ENCODE data around the gene AATK.

AATK gene

DNA sequence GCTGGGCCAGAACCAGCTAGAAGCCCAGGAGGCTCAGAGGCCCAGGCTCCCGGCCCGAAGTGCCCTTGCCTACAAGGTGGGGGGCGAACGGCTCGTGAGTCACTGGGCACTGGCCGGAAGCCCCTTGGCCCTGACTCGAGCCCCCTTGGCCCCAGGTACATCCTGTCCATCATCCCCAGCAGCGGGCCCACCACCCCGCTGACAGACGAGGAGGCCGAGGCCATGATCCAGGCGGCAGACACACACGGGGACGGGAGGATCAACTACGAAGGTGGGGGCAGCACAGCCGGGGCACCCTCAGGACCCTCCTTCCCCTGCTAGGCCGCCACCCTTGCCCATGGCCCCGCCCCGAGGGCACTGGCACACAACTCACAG, 15.8 kb upstream of the AATK start:
- DNase-seq = no peak

DNA sequence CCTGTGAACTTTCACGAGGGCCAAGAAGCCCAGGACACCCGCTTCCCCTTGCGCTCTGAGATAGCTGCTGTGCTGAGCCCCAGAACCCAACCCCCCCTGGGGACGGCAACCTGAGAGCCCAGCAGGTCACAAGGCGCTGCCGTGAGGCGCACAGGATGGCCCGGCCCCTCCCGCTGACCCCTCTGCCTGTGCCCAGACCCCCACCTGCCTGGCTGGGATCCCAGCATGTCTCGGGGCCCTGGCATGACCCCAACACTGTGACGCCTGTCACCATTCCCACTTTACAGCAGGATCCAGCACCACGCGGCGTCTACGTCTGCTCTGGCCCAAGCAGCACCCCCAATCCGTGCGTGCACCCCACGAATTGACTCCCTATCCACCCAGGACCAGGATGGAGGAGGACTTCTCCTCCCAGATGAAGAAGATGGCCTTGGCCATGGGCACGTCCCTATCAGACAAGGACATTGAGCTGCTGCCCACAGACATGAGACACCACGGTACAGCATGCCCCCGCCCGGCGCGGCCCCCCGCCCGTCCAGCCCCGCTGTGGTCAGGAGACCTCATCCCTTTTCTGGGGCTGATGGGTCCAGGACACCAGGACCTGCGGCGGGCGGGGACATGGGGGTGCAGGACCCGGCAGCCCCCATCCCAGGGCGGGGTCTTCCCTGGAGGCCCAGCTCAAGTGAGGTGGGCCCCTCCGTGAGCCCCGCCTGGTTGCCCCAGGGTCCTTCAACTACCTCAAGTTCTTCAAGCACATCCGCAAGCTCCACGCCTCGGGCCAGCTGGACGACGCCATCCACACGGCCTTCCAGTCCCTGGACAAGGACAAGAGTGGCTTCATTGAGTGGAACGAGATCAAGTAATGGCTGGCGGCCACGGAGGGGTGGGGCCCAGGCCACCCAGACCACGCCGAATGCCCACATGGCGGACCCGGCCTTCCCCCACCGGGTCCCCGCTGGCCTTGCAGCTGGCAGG, 15.1 kb upstream of the AATK start:
- DNase-seq = no peak

DNA sequence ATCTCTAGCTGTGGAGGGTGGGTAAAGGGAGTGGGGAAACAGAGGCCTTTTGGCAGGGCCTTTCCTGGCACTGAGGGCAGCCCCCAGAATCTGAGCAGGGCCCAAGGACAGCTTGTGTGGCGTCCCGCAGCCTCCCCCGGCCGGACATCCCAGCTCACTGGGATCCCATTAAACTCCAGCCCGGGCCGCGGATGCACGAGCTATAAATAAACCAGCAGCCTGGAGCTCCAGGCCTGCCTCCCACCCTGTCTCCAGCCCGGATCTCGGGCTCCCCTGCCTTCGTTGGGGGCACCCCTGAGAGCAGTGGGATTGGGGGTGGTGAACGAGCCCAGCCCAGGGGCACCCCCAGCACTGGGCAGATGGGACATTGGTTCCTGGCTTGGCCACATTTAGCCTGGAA, 13.8 kb upstream of the AATK start:
- DNase-seq = no peak

DNA sequence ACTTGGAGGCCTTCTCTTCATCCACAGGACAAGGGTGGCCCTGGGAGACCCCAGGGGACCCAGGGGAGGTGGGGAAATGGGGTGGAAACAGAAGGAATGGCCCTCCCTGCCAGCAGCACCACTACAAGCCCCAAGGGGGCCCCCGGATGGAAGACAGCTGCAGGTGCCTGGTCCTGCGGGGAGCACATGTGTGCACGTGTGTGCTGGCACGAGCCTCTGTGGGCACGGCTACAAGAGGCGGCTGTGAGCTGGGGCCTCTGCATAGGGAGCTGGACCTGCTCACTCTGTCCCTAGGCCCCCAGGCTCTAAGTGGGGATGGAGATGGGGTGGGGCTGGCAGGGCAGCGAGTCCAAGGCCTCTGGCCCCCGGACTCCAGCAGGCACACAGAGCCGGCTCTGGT, 13.2 kb upstream of the AATK start:
- DNase-seq = no peak

DNA sequence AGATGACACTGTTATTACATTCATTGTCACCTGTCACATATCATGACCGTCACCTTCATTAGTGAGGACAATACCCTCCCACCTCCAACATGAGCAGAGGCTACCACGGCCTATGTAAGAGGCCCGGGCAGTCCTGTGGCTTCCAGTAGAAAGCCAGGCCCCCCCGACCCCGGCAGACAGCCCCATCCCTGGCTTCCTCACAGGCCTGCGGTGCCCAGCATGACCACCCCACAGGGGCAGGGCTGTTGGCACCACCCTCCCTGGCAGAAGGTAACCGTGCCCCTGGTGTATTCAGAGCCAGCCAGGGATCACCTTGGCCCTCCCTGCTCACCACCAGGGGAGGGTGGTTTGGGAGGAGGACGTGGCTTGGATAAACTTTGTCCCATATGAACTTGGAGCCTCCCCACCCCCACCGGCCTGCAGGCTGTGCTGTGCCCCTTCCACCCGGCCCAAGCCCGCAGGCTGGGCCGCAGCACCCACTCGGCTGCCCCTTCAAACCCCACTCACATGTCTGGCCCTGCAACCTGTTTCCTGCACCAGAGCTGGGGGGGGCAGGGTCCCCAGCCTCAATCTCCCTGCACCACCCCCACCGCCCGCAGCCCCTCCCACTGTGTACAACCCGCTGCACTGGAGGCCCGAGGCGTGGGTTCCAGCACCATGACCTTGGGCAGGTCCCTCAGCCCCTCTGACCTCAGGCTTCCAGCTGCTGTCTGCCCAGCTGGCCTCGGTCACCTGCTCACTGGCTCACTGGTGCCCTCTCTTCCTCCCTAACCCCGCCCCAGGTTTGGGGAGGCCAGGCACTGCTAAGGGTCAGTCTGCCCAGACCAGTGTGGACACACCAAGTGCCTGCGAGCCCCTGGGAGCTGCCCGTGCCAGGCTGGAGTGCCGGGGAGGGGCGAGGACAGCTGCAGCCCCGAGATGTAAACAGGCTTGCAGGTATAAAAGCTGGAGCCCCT, 12.4 kb upstream of the AATK start:
- DNase-seq = no peak

DNA sequence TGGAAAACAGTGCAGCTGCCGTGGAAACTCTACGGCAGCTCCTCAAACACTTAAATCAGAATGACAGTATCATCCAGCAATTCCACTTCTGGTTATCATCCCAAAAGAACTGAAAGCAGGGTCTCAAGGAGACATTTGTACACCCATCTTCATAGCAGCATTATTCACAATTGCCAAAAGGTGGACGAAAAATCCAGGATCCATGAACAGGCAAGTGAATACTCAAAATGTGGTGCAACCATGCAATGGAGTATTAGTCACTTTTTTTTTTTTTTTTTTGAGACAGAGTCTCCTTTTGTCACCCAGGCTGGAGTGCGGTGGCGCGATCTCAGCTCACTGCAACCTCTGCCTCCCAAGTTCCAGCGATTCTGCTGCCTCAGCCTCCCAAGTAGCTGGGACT, 10.6 kb upstream of the AATK start:
- DNase-seq = no peak

DNA sequence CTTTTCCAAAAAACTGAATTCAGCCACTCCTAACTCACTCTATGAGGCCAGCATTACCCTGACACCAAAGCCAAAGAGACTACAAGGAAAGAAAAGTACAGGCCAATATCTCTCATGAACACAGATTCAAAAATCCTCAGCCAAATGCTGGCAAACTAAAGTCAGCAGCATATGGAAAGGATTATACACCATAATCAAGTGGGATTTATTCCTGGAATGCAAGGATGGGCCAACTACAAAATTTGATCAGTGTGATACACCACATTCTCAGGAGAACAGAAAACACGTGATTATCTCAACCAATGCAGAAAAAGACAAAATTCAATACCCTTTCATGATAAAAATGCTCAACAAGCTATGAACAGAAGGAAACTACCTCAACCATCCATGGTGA, 7.7 kb upstream of the AATK start:
- no peak for DNase-seq

DNA sequence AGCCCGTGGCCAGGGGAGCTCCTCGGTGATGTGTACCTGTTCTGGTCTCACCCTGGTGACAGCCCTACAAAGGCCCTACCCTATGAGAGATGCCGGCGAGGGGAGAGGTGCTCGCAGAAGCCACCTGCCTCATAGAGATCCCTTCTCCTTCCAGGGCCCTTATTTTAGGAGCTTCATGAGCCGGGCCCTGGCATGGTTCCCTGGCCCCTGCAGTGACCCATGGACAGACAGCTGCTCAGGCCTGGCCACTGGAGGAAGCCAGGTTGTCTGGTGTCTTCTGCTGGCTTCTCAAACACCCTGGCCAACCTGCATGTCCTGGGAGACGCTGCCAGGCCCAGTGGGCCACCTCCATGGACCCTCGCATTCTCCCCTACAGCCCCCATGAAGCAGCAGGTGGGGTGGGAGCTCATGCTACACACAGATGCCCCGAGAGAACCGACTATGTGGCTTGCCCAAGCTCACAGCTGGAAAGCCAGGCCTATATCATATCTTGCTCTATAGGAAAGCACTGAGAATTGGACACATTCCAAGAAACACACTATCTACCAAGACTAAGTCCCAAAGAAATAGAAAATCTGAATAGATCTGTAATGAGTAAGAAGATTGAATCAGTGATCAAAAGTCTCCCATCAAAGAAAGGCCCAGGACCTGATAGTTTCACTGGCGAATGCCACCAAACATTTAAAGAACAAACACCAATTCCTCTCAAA, 7.2 kb upstream of the AATK start:
- DNase-seq = no peak

DNA sequence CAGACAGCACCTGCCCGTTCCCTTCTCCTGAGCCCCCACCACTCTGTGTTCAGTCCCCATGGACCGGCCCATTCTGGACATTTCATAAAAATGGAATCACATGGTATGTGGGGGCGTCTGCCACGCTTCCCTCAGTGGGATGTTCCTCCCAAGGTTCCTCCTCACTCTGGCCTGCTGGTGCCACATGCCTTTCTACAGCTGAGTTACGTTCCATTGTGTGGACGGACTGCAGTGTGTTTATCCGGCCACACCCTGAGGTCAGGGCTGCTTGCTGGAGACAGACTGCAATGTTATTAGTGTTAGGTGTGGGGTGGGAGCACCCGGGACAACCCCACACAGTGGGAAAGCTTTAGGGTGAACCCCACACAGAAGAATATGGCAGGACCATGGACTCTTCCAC, 5.9 kb upstream of the AATK start:
- no peak for DNase-seq

DNA sequence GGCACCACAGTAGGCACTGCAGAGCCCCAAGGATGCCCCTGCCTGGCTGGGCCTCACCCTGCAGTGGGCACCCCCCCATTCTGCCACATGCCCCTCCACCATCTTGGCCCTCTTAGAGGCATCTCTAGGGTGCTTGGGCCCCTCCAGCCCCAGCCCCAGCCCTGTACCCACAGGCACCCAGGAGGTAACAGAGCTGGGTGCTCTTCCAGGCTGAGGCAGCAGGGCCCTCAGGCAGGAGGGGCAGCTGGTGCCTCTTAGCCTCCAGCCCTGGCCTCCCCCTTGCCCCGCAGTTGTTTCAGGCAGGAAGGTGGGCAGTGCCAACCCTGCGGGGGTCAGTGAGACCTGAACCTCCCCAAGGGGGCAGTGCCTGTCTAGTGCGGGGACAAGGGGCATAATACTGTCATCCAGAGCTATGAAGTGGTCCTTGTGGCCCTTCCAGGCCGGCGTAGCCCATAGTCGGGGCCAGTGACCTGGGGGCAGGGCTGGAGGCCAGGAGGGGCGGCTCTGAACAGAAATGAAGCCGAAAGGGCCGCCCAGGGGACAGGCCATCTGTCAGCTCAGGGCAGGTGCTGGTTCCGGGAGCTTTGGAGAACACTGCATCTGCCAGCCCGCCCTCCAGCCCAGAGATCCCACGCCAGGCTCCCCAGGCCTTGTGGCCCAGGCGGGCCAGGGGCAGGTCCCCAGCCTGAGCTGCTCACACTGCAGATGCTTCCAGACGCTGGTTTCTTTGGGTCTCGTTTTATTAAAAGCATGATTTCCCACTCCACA, 4.9 kb upstream of the AATK start:
- DNase-seq = no peak

DNA sequence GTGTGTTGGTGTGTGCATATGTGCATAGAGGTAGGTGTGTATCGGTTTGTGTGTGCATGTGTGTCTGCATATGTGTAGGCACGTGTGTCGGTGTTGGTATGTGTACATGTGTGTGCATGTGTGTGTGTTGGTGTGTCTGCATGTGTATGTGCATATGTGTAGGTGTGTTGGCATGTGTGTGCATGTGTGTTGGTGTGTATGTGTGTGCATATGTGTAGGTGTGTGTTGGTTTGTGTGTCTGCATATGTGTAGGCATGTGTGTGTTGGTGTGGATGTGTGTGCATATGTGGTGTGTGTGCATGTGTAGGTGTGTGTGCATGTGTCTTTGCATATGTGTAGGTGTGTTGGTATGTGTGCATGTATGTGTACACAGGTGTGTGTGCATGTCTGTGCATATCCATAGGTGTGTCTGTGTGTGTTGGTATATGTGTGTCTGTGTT, 3.9 kb upstream of the AATK start:
- no peak for DNase-seq

DNA sequence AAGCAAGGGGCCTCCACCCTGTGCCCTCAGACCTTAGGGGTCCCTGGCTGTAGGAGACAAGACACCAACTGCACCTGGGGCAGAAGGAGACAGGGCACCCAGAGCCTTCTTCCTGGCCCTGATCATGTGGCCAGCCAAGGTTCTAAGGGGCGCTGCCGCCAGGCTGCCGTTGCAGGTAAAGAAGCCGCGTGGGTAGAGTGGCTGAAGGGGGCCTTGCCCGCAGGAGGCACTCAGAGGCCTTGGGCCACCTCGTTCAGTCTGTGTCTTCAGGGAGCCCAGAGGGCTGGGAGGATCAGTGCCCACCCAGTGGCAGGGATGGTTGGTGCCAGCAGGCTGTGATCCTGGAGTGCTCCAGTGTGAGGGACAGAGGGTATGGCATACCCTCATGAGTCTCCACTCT, 1.6 kb upstream of the AATK start:
- DNase-seq = no peak

DNA sequence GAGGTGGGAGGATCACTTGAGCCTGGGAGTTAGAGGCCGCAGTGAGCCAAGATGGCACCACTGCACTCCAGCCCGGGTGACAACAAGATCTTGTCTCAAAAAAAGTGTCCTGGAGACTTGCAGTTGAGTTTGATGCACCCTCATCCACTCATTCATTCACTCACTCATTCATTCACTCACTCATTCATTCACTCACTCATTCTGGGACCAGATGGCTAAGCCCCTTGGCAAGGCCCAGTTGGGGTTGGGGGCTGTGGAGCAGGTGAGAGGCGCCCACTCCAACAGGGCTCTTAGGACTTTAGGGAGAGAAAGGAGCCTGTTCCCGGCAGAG, 1.1 kb upstream of the AATK start:
- no peak for DNase-seq

DNA sequence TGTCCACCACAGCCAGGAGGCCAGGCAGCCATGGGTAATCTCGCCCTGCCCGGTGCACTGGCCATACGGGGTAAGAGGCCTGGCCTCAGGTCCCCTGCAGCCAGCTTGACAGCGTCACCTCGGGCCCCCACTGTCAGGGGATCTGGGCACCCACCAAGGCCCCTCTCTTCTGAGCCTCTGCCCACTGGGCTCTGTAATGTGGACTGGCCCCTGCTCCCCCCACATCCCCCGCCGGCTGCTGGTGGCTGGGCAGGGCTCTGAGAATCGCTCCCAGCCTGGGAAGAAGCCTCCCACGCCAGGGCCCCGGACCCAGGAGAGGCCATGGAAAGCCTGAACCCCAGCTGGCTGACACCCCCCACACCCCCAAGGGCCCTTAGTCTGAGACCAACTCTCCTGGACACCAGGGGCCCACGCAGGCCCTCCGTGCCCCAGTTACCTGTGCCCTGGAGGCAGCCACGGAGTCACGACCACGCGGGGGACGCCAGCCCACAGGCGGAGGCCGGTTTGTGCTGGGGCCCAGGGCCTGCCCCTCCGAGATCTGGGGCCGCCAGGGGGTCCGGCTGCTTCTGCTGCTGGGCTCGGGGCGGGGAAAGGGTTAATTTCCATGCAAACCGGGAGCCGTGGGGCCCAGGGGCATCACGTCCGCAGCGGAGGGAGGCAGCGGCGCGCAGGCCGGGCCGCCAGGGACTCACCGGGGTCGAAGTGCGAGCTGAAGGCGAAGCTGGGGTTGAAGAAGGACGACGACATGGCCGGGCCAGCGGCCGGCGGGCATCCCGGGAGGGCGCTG, 582 bp downstream of the AATK start, which contains the start of gene PVALEF:
PVALEF (plus strand) TSS at position 262 of the 787 bp plus-strand sequence. CDS start 15,720 bp downstream, outside the sequence.
- no peak for DNase-seq

DNA sequence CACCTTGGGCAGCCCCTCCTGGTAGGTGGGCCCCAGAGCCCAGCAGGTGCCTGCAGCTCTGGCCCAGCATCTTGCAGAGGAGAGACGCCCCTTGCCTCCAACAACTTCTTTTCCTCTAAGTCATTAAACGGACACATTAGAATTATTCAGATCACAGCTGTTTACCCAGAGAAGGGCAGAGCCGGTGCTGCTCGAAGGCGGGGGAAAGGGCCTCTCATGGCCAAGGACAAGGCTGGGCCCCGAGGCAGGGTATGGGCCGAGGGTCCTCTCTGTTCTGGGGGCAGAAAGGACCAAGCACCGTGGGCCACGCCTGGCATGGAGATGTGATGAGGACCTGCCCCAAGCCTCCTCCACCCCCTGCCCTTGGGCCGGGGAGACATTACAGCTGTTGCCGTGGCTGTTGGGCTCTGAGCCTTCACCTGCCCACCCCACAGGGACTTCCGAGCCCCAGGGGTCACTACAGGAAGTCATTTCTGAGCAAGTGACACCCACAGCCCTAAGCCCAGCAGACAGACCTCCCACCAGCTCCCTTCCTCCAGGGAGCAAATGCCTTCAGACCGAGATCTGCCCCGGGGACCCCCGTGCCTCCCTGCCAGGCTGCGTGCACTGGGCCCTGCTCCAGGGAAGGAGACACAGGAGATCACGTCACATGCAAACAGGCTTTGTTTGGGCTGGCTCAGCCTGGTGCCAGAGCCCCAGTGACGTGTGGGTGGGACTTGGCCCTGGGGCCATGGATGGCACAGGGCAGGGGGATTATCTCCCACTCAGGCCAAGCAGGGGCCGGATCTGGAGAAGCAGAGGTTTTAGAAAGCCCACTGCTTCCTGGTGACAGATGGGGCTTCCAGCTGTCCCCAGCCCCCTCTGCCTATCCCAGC, 1.4 kb downstream of the AATK start:
- no peak for DNase-seq

DNA sequence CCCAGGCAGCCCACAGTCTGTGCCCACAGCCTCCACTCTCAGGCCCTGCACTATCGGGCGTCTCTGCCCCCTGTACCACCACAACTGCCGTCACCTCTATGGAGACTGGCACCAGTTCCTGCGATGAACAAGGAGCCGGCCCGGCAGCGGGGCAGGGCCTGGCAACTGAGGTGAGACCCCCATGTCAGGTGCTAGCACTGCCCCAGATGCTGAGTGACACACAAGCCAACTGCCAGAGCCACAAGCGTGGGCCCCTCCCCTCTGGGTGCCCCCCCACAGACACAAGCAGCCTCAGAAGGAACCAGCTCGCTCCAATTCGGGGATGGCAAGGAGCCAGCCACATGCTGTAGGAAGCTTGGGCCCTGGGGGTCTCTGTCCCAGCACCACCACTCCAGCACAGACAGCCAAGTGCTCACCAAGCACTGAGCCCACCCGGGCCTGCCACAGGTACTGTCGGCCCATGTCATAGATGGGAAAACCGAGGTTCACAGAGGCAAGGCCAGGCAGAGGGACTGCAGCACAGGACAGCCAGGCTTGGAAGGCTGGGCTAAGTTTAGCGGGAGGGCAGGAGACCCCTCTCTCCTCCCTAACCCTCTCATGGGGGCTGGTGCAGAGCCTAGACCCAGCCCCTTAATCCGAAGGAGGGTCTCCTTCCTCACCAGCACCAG, 2.2 kb downstream of the AATK start:
- DNase-seq = no peak

DNA sequence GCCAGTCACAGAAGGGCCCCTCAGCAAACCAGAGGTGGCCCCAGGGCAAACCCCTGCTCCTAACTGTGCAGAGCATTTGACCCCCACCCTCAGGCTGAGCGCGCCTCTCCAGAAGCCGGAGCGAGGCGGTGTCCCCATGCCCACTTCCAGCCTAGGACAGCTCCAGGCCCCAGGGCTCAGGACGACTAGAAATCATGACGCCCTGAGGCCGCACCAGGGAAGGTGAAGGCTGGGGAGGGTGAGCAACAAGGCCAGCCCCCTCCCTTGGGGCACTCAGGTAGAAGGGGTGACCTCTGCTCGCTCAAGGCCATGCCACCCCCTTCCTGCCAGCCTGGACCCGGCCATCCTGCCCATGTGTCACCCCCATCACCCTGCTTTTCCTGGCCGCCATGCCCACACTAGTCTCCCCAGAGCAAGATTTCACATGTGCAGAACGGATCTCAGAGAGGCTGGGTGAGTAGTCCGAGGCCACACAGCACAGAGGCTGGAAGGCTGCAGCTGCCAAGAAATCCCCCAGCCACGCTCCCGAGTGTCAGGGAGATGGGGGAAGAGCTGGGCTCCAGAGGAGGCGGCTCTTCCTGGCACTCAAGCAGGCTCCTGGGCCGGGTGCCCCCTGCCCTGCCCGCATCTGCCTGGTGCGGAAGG, 2.8 kb downstream of the AATK start:
- DNase-seq = no peak

DNA sequence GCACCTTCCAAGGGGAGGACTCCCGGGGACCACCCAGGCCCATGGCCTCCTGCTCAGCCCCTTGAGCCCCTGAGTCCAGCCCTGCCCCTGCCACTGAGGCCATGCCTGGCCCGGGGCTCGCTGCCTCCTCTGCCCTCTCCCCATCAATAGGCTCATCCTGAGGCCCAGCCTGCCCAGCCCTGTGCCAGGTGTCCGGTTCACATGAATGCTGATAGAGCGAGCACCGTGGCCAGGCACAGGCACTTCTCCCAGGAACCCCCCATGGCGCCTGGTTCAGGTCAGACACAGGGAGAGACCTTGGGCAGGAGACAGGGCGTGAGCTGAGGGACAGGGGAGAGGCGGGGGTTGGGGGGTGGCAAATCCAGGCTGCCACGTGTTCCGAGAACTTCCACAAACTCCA, 3.5 kb downstream of the AATK start:
- no peak for DNase-seq

DNA sequence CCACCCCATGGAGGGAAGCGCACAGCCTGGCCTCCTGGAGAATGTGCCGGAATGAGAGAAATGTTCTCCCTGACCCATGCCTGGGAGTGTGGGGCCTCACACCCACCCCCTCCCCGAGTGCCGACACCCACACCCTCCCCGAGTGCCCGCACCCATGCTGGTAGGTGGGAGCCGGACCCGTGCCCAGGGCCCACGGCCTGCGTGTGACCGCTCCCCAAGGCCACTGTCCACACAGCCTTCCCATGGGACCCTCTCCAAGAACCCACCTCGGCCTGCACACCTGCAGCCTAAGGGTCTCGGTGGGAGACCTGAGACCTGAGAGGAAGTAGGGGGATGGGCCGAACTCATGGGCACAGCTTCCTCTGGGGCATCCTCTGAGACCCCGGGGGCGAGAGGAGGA, 4.0 kb downstream of the AATK start:
- DNase-seq = no peak

Data from stimulated activated naive CD4-positive, alpha-beta T cell (primary cell).